ENCODE results near the gene ADGRG6.

- TF ChIP-seq POLR2A (IDR thresholded peaks at IDR 0.05): no peak
- TF ChIP-seq POLR2AphosphoS5 (IDR thresholded peaks at IDR 0.05): no peak
- no peak for TF ChIP-seq CTCF (IDR thresholded peaks at IDR 0.05 in 8 of 11, conservative IDR thresholded peaks at IDR 0.05 in 3 of 11)
Measured at GRCh38 chr6:142417331-142417750, 115.5 kb downstream of the ADGRG6 start.
